ENCODE data around the gene CD80.

The CD80 gene

DNA sequence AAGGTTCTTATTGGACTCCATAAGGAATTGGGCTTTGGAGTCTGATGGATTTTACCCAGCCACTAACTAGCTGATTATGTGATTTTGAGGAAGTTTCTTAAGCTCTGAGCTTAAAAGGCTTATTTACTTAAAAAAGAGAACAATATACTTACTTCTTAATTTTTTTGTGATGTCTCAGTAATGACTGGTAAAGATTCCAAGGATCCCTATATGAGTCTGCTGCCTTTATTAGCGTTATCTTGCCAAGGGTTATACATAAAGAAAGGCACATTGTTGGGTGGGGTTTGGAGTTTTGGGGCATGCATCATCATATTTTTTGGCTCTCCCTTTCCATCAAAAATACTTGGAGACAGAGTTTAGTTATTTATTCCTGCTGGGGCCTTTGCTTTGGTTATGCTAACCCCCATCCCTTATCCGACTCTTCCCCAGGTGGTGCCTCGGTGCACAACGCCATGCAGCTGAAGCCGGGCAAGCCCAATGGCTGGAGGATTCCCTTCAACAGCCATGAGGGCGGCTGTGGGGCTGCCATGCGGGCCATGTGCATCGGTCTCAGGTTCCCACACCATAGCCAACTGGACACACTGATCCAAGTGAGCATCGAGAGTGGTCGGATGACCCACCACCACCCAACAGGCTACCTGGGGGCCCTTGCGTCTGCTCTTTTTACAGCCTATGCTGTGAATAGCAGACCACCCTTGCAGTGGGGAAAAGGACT lies 26.6 kb upstream of the CD80 start:
- TF ChIP-seq, protein P1, sequence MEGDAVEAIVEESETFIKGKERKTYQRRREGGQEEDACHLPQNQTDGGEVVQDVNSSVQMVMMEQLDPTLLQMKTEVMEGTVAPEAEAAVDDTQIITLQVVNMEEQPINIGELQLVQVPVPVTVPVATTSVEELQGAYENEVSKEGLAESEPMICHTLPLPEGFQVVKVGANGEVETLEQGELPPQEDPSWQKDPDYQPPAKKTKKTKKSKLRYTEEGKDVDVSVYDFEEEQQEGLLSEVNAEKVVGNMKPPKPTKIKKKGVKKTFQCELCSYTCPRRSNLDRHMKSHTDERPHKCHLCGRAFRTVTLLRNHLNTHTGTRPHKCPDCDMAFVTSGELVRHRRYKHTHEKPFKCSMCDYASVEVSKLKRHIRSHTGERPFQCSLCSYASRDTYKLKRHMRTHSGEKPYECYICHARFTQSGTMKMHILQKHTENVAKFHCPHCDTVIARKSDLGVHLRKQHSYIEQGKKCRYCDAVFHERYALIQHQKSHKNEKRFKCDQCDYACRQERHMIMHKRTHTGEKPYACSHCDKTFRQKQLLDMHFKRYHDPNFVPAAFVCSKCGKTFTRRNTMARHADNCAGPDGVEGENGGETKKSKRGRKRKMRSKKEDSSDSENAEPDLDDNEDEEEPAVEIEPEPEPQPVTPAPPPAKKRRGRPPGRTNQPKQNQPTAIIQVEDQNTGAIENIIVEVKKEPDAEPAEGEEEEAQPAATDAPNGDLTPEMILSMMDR (IDR thresholded peaks at IDR 0.05; ENCODE audit: insufficient read depth, low read length, missing control alignments): no peak
- ChIA-PET POLR2A (no interaction called here), CTCF (interaction anchor here (0.9 kb wide), 1 partner anchor 10 kb away, joined by 3 read pairs; no protein-coding TSS in a partner anchor)
- H3K4me3 ChIP-seq (ENCODE audit: low read depth, low read length): no peak overlapping the region
- no peak for DNase-seq (ENCODE audit: low read depth, low spot score)

DNA sequence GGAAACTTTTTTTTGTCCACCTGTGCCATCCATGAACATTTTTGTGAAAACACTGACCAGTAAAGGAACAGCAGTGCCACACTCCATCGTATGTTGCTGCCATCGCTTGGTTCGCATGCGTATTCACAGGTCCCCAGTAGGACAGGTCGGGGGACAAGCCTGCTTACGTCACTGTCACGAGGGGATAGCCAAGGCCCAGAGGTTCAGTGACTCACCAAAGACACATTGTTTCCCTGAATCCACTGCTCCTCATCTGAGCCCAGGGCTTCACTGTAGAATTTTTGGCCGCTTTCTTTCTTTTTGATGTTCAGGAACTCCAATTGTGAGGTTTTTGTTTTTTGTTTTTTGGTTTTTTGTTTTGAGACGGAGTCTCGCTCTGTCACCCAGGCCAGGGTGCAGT lies 25.8 kb upstream of the CD80 start:
- ChIA-PET POLR2A (no interaction called here), CTCF (interaction anchor here (0.9 kb wide), 1 partner anchor 11 kb away, joined by 3 read pairs; no protein-coding TSS in a partner anchor)
- no peak for DNase-seq (ENCODE audit: low read depth, low spot score)
- no peak overlapping the region for H3K4me3 ChIP-seq (ENCODE audit: low read depth, low read length)
- TF ChIP-seq, protein P1 (IDR thresholded peaks at IDR 0.05; ENCODE audit: insufficient read depth, low read length, missing control alignments): no peak

DNA sequence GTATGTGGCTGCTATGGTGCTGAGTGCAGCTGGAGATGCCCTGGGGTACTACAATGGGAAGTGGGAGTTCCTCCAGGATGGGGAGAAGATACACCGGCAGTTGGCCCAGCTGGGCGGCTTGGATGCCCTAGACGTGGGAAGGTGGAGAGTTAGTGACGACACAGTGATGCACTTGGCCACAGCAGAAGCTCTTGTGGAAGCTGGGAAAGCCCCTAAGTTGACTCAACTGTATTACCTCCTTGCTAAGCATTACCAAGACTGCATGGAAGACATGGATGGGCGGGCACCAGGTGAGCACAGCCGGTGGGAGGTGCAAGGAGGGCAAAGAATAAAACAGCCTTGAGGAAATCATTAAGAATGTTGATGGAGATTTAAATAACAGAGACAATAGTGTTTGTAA lies 22.8 kb upstream of the CD80 start:
- POLR2A ChIA-PET: no interaction called here

DNA sequence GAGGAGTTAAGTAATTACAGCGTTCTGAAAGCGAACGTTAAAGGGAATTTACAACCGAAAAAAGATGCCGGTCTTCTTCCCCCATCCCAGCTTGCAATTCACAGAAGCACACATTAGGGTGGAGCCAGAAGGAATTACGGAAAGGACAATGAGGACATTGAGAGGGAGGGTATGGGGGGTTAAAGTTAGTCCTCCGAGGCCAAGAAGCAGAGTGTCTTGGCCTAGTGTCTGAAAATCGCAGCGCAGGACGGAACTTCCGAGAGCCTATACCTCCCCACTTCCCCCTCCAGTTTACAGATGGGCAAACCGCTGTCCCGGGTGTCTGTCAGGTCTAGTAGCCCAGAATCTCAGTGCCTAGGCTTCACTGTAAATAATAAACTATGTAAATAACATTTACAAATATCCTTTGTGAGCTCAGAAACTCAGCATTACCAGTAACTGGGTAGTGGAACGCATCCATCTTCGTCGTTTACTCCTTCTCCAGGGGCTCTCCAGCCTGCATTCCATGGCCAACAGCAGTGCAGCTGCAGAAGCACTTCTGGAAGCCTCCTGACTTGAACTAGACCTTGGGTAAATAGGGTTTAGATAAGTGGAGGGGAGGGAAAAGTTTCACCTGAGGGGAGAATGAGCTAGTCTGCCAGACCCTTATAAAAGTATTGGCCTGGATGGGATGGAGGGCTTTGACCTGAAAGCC lies 20.8 kb upstream of the CD80 start:
- no peak for DNase-seq (ENCODE audit: low read depth, low spot score)
- ChIA-PET CTCF (interaction anchor here (1.0 kb wide), 1 partner anchor 101 kb away, joined by 5 read pairs; no protein-coding TSS in a partner anchor), POLR2A (interaction anchor here (0.7 to 0.9 kb wide), 2 partner anchors 15 to 25 kb away, joined by 3 to 4 read pairs; no protein-coding TSS in a partner anchor)
- peak overlapping the region; percentile 59 for H3K4me3 ChIP-seq (ENCODE audit: low read depth, low read length)
- TF ChIP-seq, protein P1 (IDR thresholded peaks at IDR 0.05; ENCODE audit: insufficient read depth, low read length, missing control alignments): no peak

More for the DNA sequence above, 22.8 kb upstream of the CD80 start:
- no peak for DNase-seq (ENCODE audit: low read depth, low spot score)
- TF ChIP-seq, protein P1 (IDR thresholded peaks at IDR 0.05; ENCODE audit: insufficient read depth, low read length, missing control alignments): no peak
- CTCF ChIA-PET: no interaction called here
- no peak overlapping the region for H3K4me3 ChIP-seq (ENCODE audit: low read depth, low read length)

DNA sequence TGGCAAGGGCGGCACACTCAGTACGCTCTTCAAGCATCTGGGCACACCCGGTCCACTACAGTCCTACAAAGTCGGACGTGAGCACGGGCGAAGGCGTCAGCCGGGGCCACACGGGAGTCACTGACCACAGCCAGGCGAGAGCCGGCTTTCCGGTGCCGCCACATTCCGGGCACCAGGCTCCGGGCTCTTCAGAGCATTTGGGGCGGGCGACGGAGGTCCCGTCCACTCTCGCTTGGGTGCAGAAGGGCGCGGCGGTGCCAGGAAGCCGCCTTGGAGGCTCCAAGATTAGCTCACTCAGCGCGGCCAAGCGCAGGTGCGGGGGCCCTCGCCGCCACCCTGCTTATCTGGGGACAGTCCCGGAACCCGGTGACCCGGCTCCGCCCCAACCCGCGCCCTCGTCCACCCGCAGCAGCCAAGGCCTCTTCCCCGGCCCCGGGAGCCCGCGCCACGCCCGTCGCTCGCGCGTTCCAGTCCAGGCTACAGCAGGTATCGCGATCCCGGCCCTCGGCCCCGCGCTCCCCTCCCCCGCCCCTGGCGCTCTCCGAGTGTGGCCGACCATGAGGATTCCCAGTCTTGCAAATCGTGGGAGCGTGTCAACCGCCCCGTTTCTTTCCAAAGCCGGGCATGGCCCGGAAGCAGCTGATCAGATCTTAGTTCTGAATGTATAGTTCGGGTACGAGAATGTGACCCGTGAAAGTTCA lies 20.1 kb upstream of the CD80 start, which contains the start of gene ADPRH:
TSS of gene ADPRH (plus strand) at position 127 of the 701 bp plus-strand sequence. CDS start 2,678 bp downstream, outside the sequence.
- H3K4me3 ChIP-seq (ENCODE audit: low read depth, low read length): peak within 1 kb of the TSS; percentile 59
- POLR2A ChIA-PET: interaction anchor here (0.9 kb wide), 1 partner anchor 16 kb away, joined by 3 read pairs; no protein-coding TSS in a partner anchor
- CTCF ChIA-PET: interaction anchor here (1.0 kb wide), 1 partner anchor 101 kb away, joined by 5 read pairs; no protein-coding TSS in a partner anchor

More for the DNA sequence above, 20.1 kb upstream of the CD80 start, which contains the start of gene ADPRH:
- DNase-seq (ENCODE audit: low read depth, low spot score): no peak
- TF ChIP-seq, protein P1 (IDR thresholded peaks at IDR 0.05; ENCODE audit: insufficient read depth, low read length, missing control alignments): no peak
